PC-3 (cell line): ENCODE measurements around the gene CNTN6. TPM values are rescaled to one million over a fixed set of nuclear protein-coding genes. Genes with fewer than 3 reads are reported as not detected.

Source experiments
- ATAC-seq: fragments of 200-7000 bp; cut with Tn5 transposase; 2 replicates; pipeline ENCODE4 v1.9.1; 2020; ENCODE audit warnings: mild to moderate bottlenecking, moderate library complexity
- BruUV-seq: library from RNA; stranded (reverse); fragments of 400-500 nt; replicated peaks from 2 replicates; lab custom pipeline; 2021; lab: Mats Ljungman, UMichigan
- CTCF ChIA-PET: fragments of 300-600 bp; sonication (Branson Sonifier 250); formaldehyde crosslinking; loops from one replicate; lab custom pipeline; 2022; ENCODE audit warnings: antibody characterized with exemption; lab: Charles Lee
- POLR2A ChIA-PET: fragments of 300-600 bp; sonication (Branson Sonifier 250); formaldehyde crosslinking; loops from one replicate; lab custom pipeline; 2022; ENCODE audit warnings: antibody characterized with exemption; ENCODE audit not compliant: unreplicated experiment; lab: Charles Lee
- DNase-seq: peaks from one replicate; pipeline ENCODE4 v3.0.0-alpha.2; 2015
- H2AFZ ChIP-seq: fragments of 300-600 bp; sonication (generic); 2 replicates; pipeline ENCODE4 v1.6.0; 2016; ENCODE audit warnings: antibody characterized with exemption, low read length
- H3F3A ChIP-seq: fragments of 300-600 bp; sonication (generic); one replicate; pipeline ENCODE4 v1.6.0; 2017; ENCODE audit warnings: antibody characterized with exemption, low read length, control low read depth, mild to moderate bottlenecking; ENCODE audit not compliant: unreplicated experiment
- H3K27ac ChIP-seq: fragments of 300-600 bp; sonication (generic); 2 replicates; pipeline ENCODE4 v1.5.1; 2016; ENCODE audit warnings: mild to moderate bottlenecking, low read length
- H3K27me3 ChIP-seq: fragments of 300-600 bp; sonication (generic); 2 replicates; pipeline ENCODE4 v1.6.1; 2016; ENCODE audit warnings: low read length, mixed read lengths
- H3K36me3 ChIP-seq: fragments of 300-600 bp; sonication (generic); 2 replicates; pipeline ENCODE4 v1.6.1; 2016; ENCODE audit warnings: low read depth, mixed run types, low read length, mixed read lengths
- H3K4me1 ChIP-seq: fragments of 300-600 bp; sonication (generic); 2 replicates; pipeline ENCODE4 v1.5.1; 2016; ENCODE audit warnings: low read length; ENCODE audit not compliant: insufficient read depth
- H3K4me2 ChIP-seq: fragments of 300-600 bp; sonication (generic); 2 replicates; pipeline ENCODE4 v1.6.0; 2016; ENCODE audit warnings: low read length
- H3K4me3 ChIP-seq: fragments of 300-600 bp; sonication (generic); 2 replicates; pipeline ENCODE4 v1.5.1; 2016; ENCODE audit warnings: mild to moderate bottlenecking, low read length, mixed read lengths
- H3K79me2 ChIP-seq: fragments of 300-600 bp; sonication (generic); 2 replicates; pipeline ENCODE4 v1.6.1; 2017; ENCODE audit warnings: low read length, mixed read lengths
- H3K9ac ChIP-seq: fragments of 300-600 bp; sonication (generic); 2 replicates; pipeline ENCODE4 v1.6.0; 2016; ENCODE audit warnings: mild to moderate bottlenecking, low read length
- H3K9me2 ChIP-seq: fragments of 300-600 bp; sonication (generic); replicated peaks from 2 replicates; pipeline ENCODE4 v1.6.1; 2016; ENCODE audit warnings: mixed run types, low read length, mixed read lengths
- H3K9me3 ChIP-seq: fragments of 300-600 bp; sonication (generic); 2 replicates; pipeline ENCODE4 v1.6.1; 2016; ENCODE audit warnings: low read length, mixed read lengths
- H4K20me1 ChIP-seq: fragments of 300-600 bp; sonication (generic); 2 replicates; pipeline ENCODE4 v1.6.1; 2016; ENCODE audit warnings: low read length, mixed read lengths
- CTCF ChIP-seq: fragments of 300-600 bp; sonication (generic); conservative IDR thresholded peaks from 2 replicates; pipeline ENCODE4 v1.5.1; 2017; ENCODE audit warnings: antibody characterized with exemption, low read depth, mild to moderate bottlenecking, low read length
- EZH2 ChIP-seq: fragments of 300-600 bp; sonication (generic); IDR thresholded peaks from one replicate; pipeline ENCODE4 v1.6.1; 2017; ENCODE audit warnings: antibody characterized with exemption, mild to moderate bottlenecking, low read length; ENCODE audit not compliant: unreplicated experiment
- EZH2phosphoT487 ChIP-seq: fragments of 300-600 bp; sonication (generic); IDR thresholded peaks from 2 replicates; pipeline ENCODE4 v1.6.1; 2018; ENCODE audit warnings: mild to moderate bottlenecking, antibody characterized with exemption, low read length, borderline replicate concordance
- intact Hi-C: fragments of 100-400 bp; cut with micrococcal nuclease; formaldehyde crosslinking; loops from 2 replicates; pipeline ENCODE4 v1.9.0; 2023
- total RNA-seq: library from RNA; depleted of rRNA; stranded (reverse); fragments of >200 nt; gene quantifications from 2 replicates; pipeline ENCODE4 v1.2.3, GENCODE V29; 2014

Gene CNTN6
- total RNA-seq, 1 experiment from 2014 or later, result not detected

GRCh38 chr3:1446531-1446930 lies 353.7 kb downstream of the CNTN6 start:
- Histone ChIP-seq H3K36me3 (no peaks in the 10 kb centered on the region), H3K9me3 (peaks cover 38% of the 10 kb centered on the region), H3K4me2 (no peak overlapping the region), H3K27me3 (no peaks in the 10 kb centered on the region), H3K79me2 (no peaks in the 10 kb centered on the region), H2AFZ (no peak overlapping the region), H3K4me3 (no peak overlapping the region), H3F3A (no peaks in the 10 kb centered on the region), H3K4me1 (no peaks in the 10 kb centered on the region), H4K20me1 (no peaks in the 10 kb centered on the region), H3K9me2 (no peaks in the 10 kb centered on the region), H3K9ac (no peak overlapping the region), H3K27ac (no peak overlapping the region)
- POLR2A ChIA-PET, result no interaction called here
- CTCF ChIA-PET, result no interaction called here
- ATAC-seq, result no peak
- no peak for DNase-seq
- intact Hi-C loops, result no loop called here
- TF ChIP-seq EZH2, result no peak
- TF ChIP-seq CTCF, result no peak
- TF ChIP-seq EZH2phosphoT487, result no peak
- no TSS peak for BruUV-seq

- POLR2A ChIA-PET, result no interaction called here
- Histone ChIP-seq H3K27ac (no peak overlapping the region), H3K27me3 (no peaks in the 10 kb centered on the region), H3K36me3 (no peaks in the 10 kb centered on the region), H3K9me2 (no peaks in the 10 kb centered on the region), H3K4me2 (no peak overlapping the region), H3F3A (no peaks in the 10 kb centered on the region), H3K9ac (no peak overlapping the region), H3K79me2 (no peaks in the 10 kb centered on the region), H3K9me3 (peaks cover 34% of the 10 kb centered on the region), H3K4me3 (no peak overlapping the region), H2AFZ (no peak overlapping the region), H4K20me1 (no peaks in the 10 kb centered on the region), H3K4me1 (no peaks in the 10 kb centered on the region)
- intact Hi-C loops, result no loop called here
- ATAC-seq, result no peak
- CTCF ChIA-PET, result no interaction called here
- no TSS peak for BruUV-seq
- DNase-seq, result no peak
- no peak for TF ChIP-seq CTCF
- no peak for TF ChIP-seq EZH2phosphoT487
- no peak for TF ChIP-seq EZH2
Measured at GRCh38 chr3:1447452-1447851, 354.6 kb downstream of the CNTN6 start.

- Histone ChIP-seq H3K4me3 (no peak overlapping the region), H4K20me1 (no peaks in the 10 kb centered on the region), H3K9me2 (no peaks in the 10 kb centered on the region), H2AFZ (no peak overlapping the region), H3K27me3 (no peaks in the 10 kb centered on the region), H3K4me2 (no peak overlapping the region), H3K27ac (no peak overlapping the region), H3K9ac (no peak overlapping the region), H3K4me1 (no peaks in the 10 kb centered on the region), H3K79me2 (no peaks in the 10 kb centered on the region), H3F3A (no peaks in the 10 kb centered on the region), H3K9me3 (peaks cover 27% of the 10 kb centered on the region), H3K36me3 (no peaks in the 10 kb centered on the region)
- no TSS peak for BruUV-seq
- TF ChIP-seq EZH2phosphoT487, result no peak
- no peak for TF ChIP-seq CTCF
- no peak for TF ChIP-seq EZH2
- ChIA-PET POLR2A (no interaction called here), CTCF (no interaction called here)
- no peak for DNase-seq
- intact Hi-C loops, result no loop called here
- ATAC-seq, result no peak
Measured at GRCh38 chr3:1448443-1448842, 355.6 kb downstream of the CNTN6 start.
